Measurements from ENCODE around the gene ELAVL2.

DNA sequence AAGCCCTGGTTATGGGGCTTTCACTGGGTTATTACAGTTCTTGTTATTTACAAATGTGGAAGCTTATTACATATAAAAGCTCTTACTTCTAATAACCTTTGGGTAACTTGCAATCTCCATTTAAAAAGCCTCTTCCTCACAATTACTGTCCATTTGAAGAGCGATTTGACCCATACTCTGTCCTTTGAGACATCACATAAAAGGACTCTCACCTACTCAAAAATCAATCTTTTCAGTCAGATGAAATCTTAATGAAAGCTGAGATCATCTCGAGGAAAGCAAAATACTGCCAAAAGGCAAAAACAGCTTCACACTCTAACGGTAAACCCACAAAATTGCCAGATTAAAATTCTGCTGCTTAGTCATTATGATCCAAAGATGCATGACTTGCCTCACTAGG lies 29.8 kb downstream of the ELAVL2 start:
- TF ChIP-seq CTCF (IDR thresholded peaks at IDR 0.05) (no peak), EZH2phosphoT487 (IDR thresholded peaks at IDR 0.05) (no peak), EZH2 (IDR thresholded peaks at IDR 0.05) (no peak)
